Measurements from ENCODE around the gene SH3PXD2B. TPM values are rescaled to one million over a fixed set of nuclear protein-coding genes. Genes with fewer than 3 reads are reported as not detected.
"Not testable (repeated sequence)": the region's sequence is repeated elsewhere in the genome, so short reads cannot be mapped to it uniquely, and the experiment has no call there.

The SH3PXD2B gene
- total RNA-seq, 1 donor from 2014 or later, result 30.6 TPM

- peak; percentile 65 for DNase-seq (ENCODE audit: low spot score)
These were observed 35.2 kb downstream of the SH3PXD2B start for GRCh38 chr5:172418862-172419814.

GRCh38 chr5:172417983-172418630 lies 36.2 kb downstream of the SH3PXD2B start:
- peak; percentile 98 for DNase-seq (ENCODE audit: low spot score)

GRCh38 chr5:172417130-172417841 lies 37.0 kb downstream of the SH3PXD2B start:
- DNase-seq (ENCODE audit: low spot score), result no peak

GRCh38 chr5:172415362-172416275 lies 38.7 kb downstream of the SH3PXD2B start:
- DNase-seq (ENCODE audit: low spot score), result no peak

GRCh38 chr5:172414531-172415361 lies 39.6 kb downstream of the SH3PXD2B start:
- peak; percentile 88 for DNase-seq (ENCODE audit: low spot score)

GRCh38 chr5:172413601-172414171 lies 40.6 kb downstream of the SH3PXD2B start:
- no peak for DNase-seq (ENCODE audit: low spot score)

GRCh38 chr5:172412724-172413286 lies 41.5 kb downstream of the SH3PXD2B start:
- peak; percentile 60 for DNase-seq (ENCODE audit: low spot score)

GRCh38 chr5:172411484-172412072 lies 42.7 kb downstream of the SH3PXD2B start:
- DNase-seq (ENCODE audit: low spot score), result peak; percentile 85

GRCh38 chr5:172410662-172411483 lies 43.5 kb downstream of the SH3PXD2B start:
- peak; percentile 65 for DNase-seq (ENCODE audit: low spot score)

- peak; percentile 26 for DNase-seq (ENCODE audit: low spot score)
These were observed 44.2 kb downstream of the SH3PXD2B start for GRCh38 chr5:172410160-172410559.

- DNase-seq (ENCODE audit: low spot score), result not testable (repeated sequence)
These were observed 44.8 kb downstream of the SH3PXD2B start for GRCh38 chr5:172409477-172409876.

- no peak for DNase-seq (ENCODE audit: low spot score)
These were observed 46.5 kb downstream of the SH3PXD2B start for GRCh38 chr5:172407822-172408221.

- no peak for DNase-seq (ENCODE audit: low spot score)
These were observed 47.1 kb downstream of the SH3PXD2B start for GRCh38 chr5:172407241-172407691.

- DNase-seq (ENCODE audit: low spot score), result peak; percentile 65
These were observed 48.9 kb downstream of the SH3PXD2B start for GRCh38 chr5:172405226-172406107.

GRCh38 chr5:172404746-172405145 lies 49.6 kb downstream of the SH3PXD2B start:
- DNase-seq (ENCODE audit: low spot score), result no peak

- DNase-seq (ENCODE audit: low spot score), result no peak
These were observed 50.5 kb downstream of the SH3PXD2B start for GRCh38 chr5:172403817-172404216.
